Renal cortical epithelial cell (primary cell): ENCODE data around the gene BCDIN3D. TPM values are rescaled to one million over a fixed set of nuclear protein-coding genes. Genes with fewer than 3 reads are reported as not detected.
A peak's percentile ranks its signal among the peaks of the same experiment; 100 is the strongest.
"Not testable (repeated sequence)": the region's sequence is repeated elsewhere in the genome, so short reads cannot be mapped to it uniquely, and the experiment has no call there.

Experiments
- DNase-seq: peaks from one replicate; pipeline ENCODE4 v3.0.0-alpha.2; 2011; ENCODE audit warnings: low read depth
- total RNA-seq: library from RNA; depleted of rRNA; stranded (reverse); fragments of >200 nt; gene quantifications from 2 replicates; pipeline ENCODE4 v1.2.3, GENCODE V29; 2014

BCDIN3D gene
- total RNA-seq, 1 donor from 2014 or later: 4.0 TPM

GRCh38 chr12:49877066-49877465 is 34.2 kb upstream of the BCDIN3D start:
- no peak for DNase-seq

GRCh38 chr12:49876070-49876469 is 33.2 kb upstream of the BCDIN3D start:
- no peak for DNase-seq

- DNase-seq: no peak
Observed at GRCh38 chr12:49875115-49875720, 32.3 kb upstream of the BCDIN3D start.

GRCh38 chr12:49874142-49874897 is 31.4 kb upstream of the BCDIN3D start:
- peak; percentile 45 for DNase-seq

- DNase-seq: peak; percentile 59
Observed at GRCh38 chr12:49873361-49873934, 30.5 kb upstream of the BCDIN3D start.

GRCh38 chr12:49872781-49873181 is 29.9 kb upstream of the BCDIN3D start:
- DNase-seq: no peak

GRCh38 chr12:49872381-49872780 is 29.5 kb upstream of the BCDIN3D start:
- no peak for DNase-seq

GRCh38 chr12:49871811-49872251 is 28.9 kb upstream of the BCDIN3D start:
- not testable (repeated sequence) for DNase-seq

GRCh38 chr12:49871263-49871561 is 28.3 kb upstream of the BCDIN3D start:
- DNase-seq: no peak

GRCh38 chr12:49870501-49871262 is 27.8 kb upstream of the BCDIN3D start:
- no peak for DNase-seq

- DNase-seq: no peak
Observed at GRCh38 chr12:49869816-49870500, 27.1 kb upstream of the BCDIN3D start.

GRCh38 chr12:49868952-49869815 is 26.3 kb upstream of the BCDIN3D start:
- DNase-seq: peak; percentile 26

GRCh38 chr12:49868449-49868848 is 25.5 kb upstream of the BCDIN3D start:
- DNase-seq: no peak

GRCh38 chr12:49867570-49868341 is 24.9 kb upstream of the BCDIN3D start:
- DNase-seq: no peak

- peak; percentile 21 for DNase-seq
Observed at GRCh38 chr12:49866859-49867569, 24.1 kb upstream of the BCDIN3D start.

- DNase-seq: no peak
Observed at GRCh38 chr12:49865782-49866135, 22.9 kb upstream of the BCDIN3D start.

- no peak for DNase-seq
Observed at GRCh38 chr12:49865109-49865781, 22.3 kb upstream of the BCDIN3D start.

GRCh38 chr12:49864798-49865090 is 21.8 kb upstream of the BCDIN3D start:
- DNase-seq: no peak
